Breast epithelium (tissue), 3 donors: ENCODE data around the gene FCMR.

Experiments
- POLR2A ChIP-seq: fragments of 450-650 bp; IDR thresholded peaks from one replicate; pipeline ENCODE4 v1.6.1; 2016; ENCODE audit warnings: antibody characterized with exemption, mild to moderate bottlenecking, moderate library complexity
- POLR2AphosphoS5 ChIP-seq, 3 donors: sonication (generic); formaldehyde crosslinking; IDR thresholded peaks; one replicate each; pipeline ENCODE4 v1.6.1; 2017; ENCODE audit warnings: antibody characterized with exemption in 3 of 3
- TF ChIP-seq, protein P1 (sequence below), 3 donors: fragments of 450-650 bp; IDR thresholded peaks; one replicate each; pipeline ENCODE4 v1.5.1; 2016 to 2017; ENCODE audit warnings: antibody characterized with exemption in 3 of 3, mild to moderate bottlenecking in 3 of 3, moderate library complexity in 3 of 3

DNA sequence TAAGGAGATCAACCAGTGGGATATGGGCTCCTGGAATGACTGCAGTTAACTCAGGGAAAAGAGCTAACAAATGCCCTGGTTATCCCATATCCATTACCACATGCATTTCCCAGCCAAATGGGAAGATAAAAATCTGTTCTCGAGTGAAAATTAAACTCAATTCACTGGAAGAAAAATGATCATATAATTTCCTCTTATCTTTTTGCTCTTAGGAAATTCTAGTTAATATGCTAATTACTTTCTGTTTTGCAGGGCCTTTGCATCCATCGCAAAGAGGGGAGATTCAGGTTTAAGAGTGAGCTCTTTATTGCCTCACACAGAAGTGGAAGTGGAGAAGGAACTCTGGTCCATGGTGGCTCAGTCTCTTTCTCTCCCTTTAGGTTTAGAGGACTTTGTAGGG, 28.4 kb downstream of the FCMR start:
- TF ChIP-seq, protein P1, sequence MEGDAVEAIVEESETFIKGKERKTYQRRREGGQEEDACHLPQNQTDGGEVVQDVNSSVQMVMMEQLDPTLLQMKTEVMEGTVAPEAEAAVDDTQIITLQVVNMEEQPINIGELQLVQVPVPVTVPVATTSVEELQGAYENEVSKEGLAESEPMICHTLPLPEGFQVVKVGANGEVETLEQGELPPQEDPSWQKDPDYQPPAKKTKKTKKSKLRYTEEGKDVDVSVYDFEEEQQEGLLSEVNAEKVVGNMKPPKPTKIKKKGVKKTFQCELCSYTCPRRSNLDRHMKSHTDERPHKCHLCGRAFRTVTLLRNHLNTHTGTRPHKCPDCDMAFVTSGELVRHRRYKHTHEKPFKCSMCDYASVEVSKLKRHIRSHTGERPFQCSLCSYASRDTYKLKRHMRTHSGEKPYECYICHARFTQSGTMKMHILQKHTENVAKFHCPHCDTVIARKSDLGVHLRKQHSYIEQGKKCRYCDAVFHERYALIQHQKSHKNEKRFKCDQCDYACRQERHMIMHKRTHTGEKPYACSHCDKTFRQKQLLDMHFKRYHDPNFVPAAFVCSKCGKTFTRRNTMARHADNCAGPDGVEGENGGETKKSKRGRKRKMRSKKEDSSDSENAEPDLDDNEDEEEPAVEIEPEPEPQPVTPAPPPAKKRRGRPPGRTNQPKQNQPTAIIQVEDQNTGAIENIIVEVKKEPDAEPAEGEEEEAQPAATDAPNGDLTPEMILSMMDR (IDR thresholded peaks at IDR 0.05), result no peak
- no peak for TF ChIP-seq POLR2A
- TF ChIP-seq POLR2AphosphoS5 (IDR thresholded peaks at IDR 0.05), result no peak
